K562 (cell line): ENCODE measurements around the gene LRRC8E. TPM values are rescaled to one million over a fixed set of nuclear protein-coding genes. Genes with fewer than 3 reads are reported as not detected.

Experiments
- ATAC-seq: fragments of 200-7000 bp; cut with Tn5 transposase; 3 replicates; pipeline ENCODE4 v1.9.1; 2020; ENCODE audit warnings: moderate library complexity
- BruUV-seq: library from RNA; stranded (reverse); fragments of 400-500 nt; replicated peaks from 2 replicates; lab custom pipeline; 2021; lab: Mats Ljungman, UMichigan
- CTCF ChIA-PET: fragments of 300-600 bp; formaldehyde crosslinking; extraction: SDS; loops from one replicate; lab custom pipeline; 2021; ENCODE audit warnings: low intra/inter-chr PET ratio; lab: Yijun Ruan, JAX
- POLR2A ChIA-PET: fragments of 300-600, 350-650 bp; sonication (Branson Sonifier 250); formaldehyde crosslinking; extraction: SDS; loops from one replicate; lab custom pipeline; 2021; ENCODE audit warnings: antibody characterized with exemption, inconsistent platforms; lab: Yijun Ruan, JAX
- DNase-seq, 4 experiments: peaks; one replicate each; pipeline versions ENCODE4 v3.0.0 to v3.0.0-alpha.2; 2011 to 2018; ENCODE audit warnings: low spot score in 3 of 4, mixed read lengths in 3 of 4; ENCODE audit errors: extremely low read depth in 1 of 4
- FAIRE-seq: peaks from 2 replicates; lab custom pipeline; 2011; peaks lifted over from hg19 to GRCh38; lab: Jason Lieb, UNC
- H2AFZ ChIP-seq: 2 replicates; pipeline ENCODE4 v1.6.0; 2011; ENCODE audit warnings: low read depth, low read length, control low read depth, inconsistent platforms
- H3K27ac ChIP-seq: fragments of 200-600 bp; 3 replicates; pipeline ENCODE4 v1.8.0; 2011; ENCODE audit warnings: low read depth, mild to moderate bottlenecking, control low read depth, inconsistent platforms, low read length, moderate library complexity, mixed read lengths; ENCODE audit errors: extremely low read depth
- H3K27me3 ChIP-seq, 2 experiments: fragments of 300-600 bp in 1 of 2; 2 replicates in 1 of 2; 3 replicates in 1 of 2; pipeline versions ENCODE4 v1.6.0 to v1.8.0; 2011; ENCODE audit warnings: inconsistent platforms in 2 of 2, low read length in 2 of 2, mild to moderate bottlenecking in 1 of 2, mixed read lengths in 1 of 2, moderate library complexity in 1 of 2; ENCODE audit not compliant: control insufficient read depth in 2 of 2, insufficient read depth in 2 of 2
- H3K36me3 ChIP-seq: fragments of 300-600 bp; 3 replicates; pipeline ENCODE4 v1.8.0; 2011; ENCODE audit warnings: mild to moderate bottlenecking, low read length, inconsistent platforms; ENCODE audit not compliant: control insufficient read depth, insufficient read depth
- H3K4me1 ChIP-seq, 2 experiments: fragments of 200-600 bp in 1 of 2; replicated peaks in 1 of 2; 2 replicates in 1 of 2; 3 replicates in 1 of 2; pipeline versions ENCODE4 v1.5.1 to v1.8.0; 2011; ENCODE audit warnings: inconsistent platforms in 2 of 2, low read length in 2 of 2, mild to moderate bottlenecking in 1 of 2, mixed read lengths in 1 of 2, moderate library complexity in 1 of 2; ENCODE audit not compliant: control insufficient read depth in 2 of 2, insufficient read depth in 2 of 2
- H3K4me2 ChIP-seq: 2 replicates; pipeline ENCODE4 v1.6.1; 2011; ENCODE audit warnings: low read length, control low read depth, inconsistent platforms, mixed read lengths; ENCODE audit not compliant: insufficient read depth
- H3K4me3 ChIP-seq: fragments of 200-600 bp; sonication (generic), shearing (Covaris generic); 2 replicates; pipeline ENCODE4 v1.5.1; 2016; ENCODE audit warnings: control low read depth, inconsistent platforms
- H3K79me2 ChIP-seq: fragments of 200-600 bp; 3 replicates; pipeline ENCODE4 v1.8.0; 2011; ENCODE audit warnings: low read length, inconsistent platforms; ENCODE audit not compliant: control insufficient read depth, insufficient read depth
- H3K9ac ChIP-seq, 2 experiments: 2 replicates each; pipeline versions ENCODE4 v1.6.0 to v1.6.1; 2011; ENCODE audit warnings: low read depth in 2 of 2, low read length in 2 of 2, control low read depth in 1 of 2, inconsistent platforms in 1 of 2, mild to moderate bottlenecking in 1 of 2, mixed read lengths in 1 of 2; ENCODE audit not compliant: insufficient read depth in 1 of 2
- H3K9me1 ChIP-seq: one replicate; pipeline ENCODE4 v1.6.0; 2011; ENCODE audit warnings: inconsistent platforms, mild to moderate bottlenecking, low read length, moderate library complexity; ENCODE audit not compliant: control insufficient read depth, insufficient read depth
- H3K9me3 ChIP-seq: replicated peaks from 2 replicates; pipeline ENCODE4 v1.5.1; 2011; ENCODE audit warnings: low read depth, low read length, inconsistent platforms; ENCODE audit not compliant: control insufficient read depth, insufficient read depth
- H4K20me1 ChIP-seq: replicated peaks from 2 replicates; pipeline ENCODE4 v1.6.1; 2011; ENCODE audit warnings: low read length, inconsistent platforms, mixed read lengths; ENCODE audit not compliant: control insufficient read depth, insufficient read depth
- CC2D1A ChIP-seq: fragments of 450-650 bp; IDR thresholded peaks from 2 replicates; pipeline ENCODE4 v1.6.1; 2017; ENCODE audit warnings: mild to moderate bottlenecking
- NBN ChIP-seq: fragments of 450-650 bp; IDR thresholded peaks from 2 replicates; pipeline ENCODE4 v1.6.1; 2016; ENCODE audit warnings: low read depth, mild to moderate bottlenecking
- RFX5 ChIP-seq: IDR thresholded peaks from 2 replicates; pipeline ENCODE4 v1.6.1; 2011; ENCODE audit warnings: low read depth, mild to moderate bottlenecking, improper control_type of control experiment, low read length
- SUPT5H ChIP-seq: fragments of 450-650 bp; IDR thresholded peaks from 2 replicates; pipeline ENCODE4 v1.6.1; 2016
- WGBS: fragments of 100-300 bp; shearing (Covaris generic); methylation state at CpG from one replicate; pipeline ENCODE4 v1.1.6; 2016; ENCODE audit warnings: low coverage, mixed read lengths; ENCODE audit not compliant: insufficient coverage; ENCODE audit errors: missing lambda C conversion rate; 5-methylcytosine and 5-hydroxymethylcytosine counted together
- in situ Hi-C: fragments of 300-500 bp; cut with MboI; formaldehyde crosslinking; loops from 4 replicates; pipeline ENCODE4 v1.15.0; 2018; ENCODE audit warnings: inconsistent platforms, mixed read lengths
- intact Hi-C: fragments of 100-400 bp; cut with micrococcal nuclease; formaldehyde crosslinking; loops from 2 replicates; pipeline ENCODE4 v1.14.2; 2022
- polyA plus RNA-seq, 8 experiments: library from polyadenylated mRNA; depleted of rRNA in 4 of 8; stranded (reverse) in 5 of 8; unstranded in 3 of 8; fragments of >200 nt; fragmentation: Nextera tagmentation in 2 of 8; fragmentation: Illumina TruSeq in 1 of 8; extraction: Ambion mirVana in 2 of 8; extraction: Trizol in 1 of 8; gene quantifications; 2 replicates each; pipeline versions ENCODE4 v1.2.1 to v1.2.3, GENCODE V29; 2011 to 2014; ENCODE audit warnings: inconsistent platforms in 1 of 8, missing spikeins in 1 of 8
- total RNA-seq, 7 experiments: library from RNA; depleted of rRNA in 6 of 7; stranded (reverse); fragments of >200 nt in 6 of 7; fragmentation: Illumina TruSeq in 2 of 7; extraction: Trizol in 2 of 7; gene quantifications; 2 replicates each; pipeline versions ENCODE4 v1.2.1 to v1.2.3, GENCODE V29; 2011 to 2021; ENCODE audit warnings: low replicate concordance in 1 of 7
- TF ChIP-seq, protein P1 (sequence below): sonication (generic); formaldehyde crosslinking; IDR thresholded peaks from 2 replicates; pipeline ENCODE4 v1.8.1; 2022; ENCODE audit warnings: missing genetic modification reagents
- TF ChIP-seq, protein P2 (sequence below): sonication (generic); formaldehyde crosslinking; IDR thresholded peaks from 2 replicates; pipeline ENCODE4 v1.8.1; 2023; ENCODE audit warnings: mild to moderate bottlenecking, missing genetic modification reagents
- TF ChIP-seq, protein P3 (sequence below), 2 experiments: fragments of 450-650 bp; IDR thresholded peaks; 2 replicates each; pipeline ENCODE4 v1.6.1; 2016; ENCODE audit warnings: mild to moderate bottlenecking in 2 of 2, borderline replicate concordance in 1 of 2, low read depth in 1 of 2, moderate library complexity in 1 of 2
- TF ChIP-seq, protein P4 (sequence below): fragments of 450-650 bp; IDR thresholded peaks from 2 replicates; pipeline ENCODE4 v1.6.1; 2017; ENCODE audit warnings: mild to moderate bottlenecking, moderate library complexity

Gene LRRC8E
- total and polyA plus RNA-seq, 9 of the 15 experiments (the other 6 are each of a cell fraction or from before 2014, with no cell fraction given): 0.08 to 5.7 (median 3.5) TPM; not detected in 1

DNA sequence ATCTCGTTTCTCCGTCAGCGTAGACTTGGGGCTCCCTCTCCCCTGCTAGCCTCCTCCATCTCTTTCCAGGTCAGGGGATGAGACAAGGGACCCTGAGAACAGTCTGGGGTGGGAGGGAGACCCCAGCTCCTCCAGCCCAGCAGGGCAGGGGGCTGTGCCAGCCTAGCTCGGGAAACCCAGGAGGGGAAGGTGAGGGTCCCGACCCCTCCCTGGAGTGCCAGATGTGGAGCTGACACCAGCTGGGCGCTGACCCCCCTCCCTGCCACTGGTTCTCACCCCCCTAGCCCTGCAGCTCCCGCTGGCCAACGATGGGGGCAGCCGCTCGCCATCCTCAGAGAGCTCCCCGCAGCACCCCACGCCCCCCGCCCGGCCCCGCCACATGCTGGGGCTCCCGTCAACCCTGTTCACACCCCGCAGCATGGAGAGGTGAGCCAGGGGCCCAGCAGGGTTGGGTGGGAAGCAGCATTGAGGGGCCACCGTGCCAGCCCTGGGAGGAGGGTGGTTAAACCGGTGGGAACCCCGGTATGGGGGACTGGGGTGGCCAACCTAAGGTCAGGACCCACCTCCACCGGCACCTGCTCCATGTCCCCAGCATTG lies 21.3 kb downstream of the LRRC8E start:
- H3K9ac ChIP-seq: peak overlapping the region in 1 of 2 experiments; percentile 2; a peak in 1 of 4 replicates
- FAIRE-seq: no peak
- no TSS peak for BruUV-seq
- TF ChIP-seq RFX5 (no peak), SUPT5H (no peak), CC2D1A (no peak), NBN (no peak)
- TF ChIP-seq, protein P1, sequence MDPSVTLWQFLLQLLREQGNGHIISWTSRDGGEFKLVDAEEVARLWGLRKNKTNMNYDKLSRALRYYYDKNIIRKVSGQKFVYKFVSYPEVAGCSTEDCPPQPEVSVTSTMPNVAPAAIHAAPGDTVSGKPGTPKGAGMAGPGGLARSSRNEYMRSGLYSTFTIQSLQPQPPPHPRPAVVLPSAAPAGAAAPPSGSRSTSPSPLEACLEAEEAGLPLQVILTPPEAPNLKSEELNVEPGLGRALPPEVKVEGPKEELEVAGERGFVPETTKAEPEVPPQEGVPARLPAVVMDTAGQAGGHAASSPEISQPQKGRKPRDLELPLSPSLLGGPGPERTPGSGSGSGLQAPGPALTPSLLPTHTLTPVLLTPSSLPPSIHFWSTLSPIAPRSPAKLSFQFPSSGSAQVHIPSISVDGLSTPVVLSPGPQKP: no peak
- TF ChIP-seq, protein P2, sequence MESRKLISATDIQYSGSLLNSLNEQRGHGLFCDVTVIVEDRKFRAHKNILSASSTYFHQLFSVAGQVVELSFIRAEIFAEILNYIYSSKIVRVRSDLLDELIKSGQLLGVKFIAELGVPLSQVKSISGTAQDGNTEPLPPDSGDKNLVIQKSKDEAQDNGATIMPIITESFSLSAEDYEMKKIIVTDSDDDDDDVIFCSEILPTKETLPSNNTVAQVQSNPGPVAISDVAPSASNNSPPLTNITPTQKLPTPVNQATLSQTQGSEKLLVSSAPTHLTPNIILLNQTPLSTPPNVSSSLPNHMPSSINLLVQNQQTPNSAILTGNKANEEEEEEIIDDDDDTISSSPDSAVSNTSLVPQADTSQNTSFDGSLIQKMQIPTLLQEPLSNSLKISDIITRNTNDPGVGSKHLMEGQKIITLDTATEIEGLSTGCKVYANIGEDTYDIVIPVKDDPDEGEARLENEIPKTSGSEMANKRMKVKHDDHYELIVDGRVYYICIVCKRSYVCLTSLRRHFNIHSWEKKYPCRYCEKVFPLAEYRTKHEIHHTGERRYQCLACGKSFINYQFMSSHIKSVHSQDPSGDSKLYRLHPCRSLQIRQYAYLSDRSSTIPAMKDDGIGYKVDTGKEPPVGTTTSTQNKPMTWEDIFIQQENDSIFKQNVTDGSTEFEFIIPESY (CRISPR knock-in tag): no peak
- TF ChIP-seq, protein P3, sequence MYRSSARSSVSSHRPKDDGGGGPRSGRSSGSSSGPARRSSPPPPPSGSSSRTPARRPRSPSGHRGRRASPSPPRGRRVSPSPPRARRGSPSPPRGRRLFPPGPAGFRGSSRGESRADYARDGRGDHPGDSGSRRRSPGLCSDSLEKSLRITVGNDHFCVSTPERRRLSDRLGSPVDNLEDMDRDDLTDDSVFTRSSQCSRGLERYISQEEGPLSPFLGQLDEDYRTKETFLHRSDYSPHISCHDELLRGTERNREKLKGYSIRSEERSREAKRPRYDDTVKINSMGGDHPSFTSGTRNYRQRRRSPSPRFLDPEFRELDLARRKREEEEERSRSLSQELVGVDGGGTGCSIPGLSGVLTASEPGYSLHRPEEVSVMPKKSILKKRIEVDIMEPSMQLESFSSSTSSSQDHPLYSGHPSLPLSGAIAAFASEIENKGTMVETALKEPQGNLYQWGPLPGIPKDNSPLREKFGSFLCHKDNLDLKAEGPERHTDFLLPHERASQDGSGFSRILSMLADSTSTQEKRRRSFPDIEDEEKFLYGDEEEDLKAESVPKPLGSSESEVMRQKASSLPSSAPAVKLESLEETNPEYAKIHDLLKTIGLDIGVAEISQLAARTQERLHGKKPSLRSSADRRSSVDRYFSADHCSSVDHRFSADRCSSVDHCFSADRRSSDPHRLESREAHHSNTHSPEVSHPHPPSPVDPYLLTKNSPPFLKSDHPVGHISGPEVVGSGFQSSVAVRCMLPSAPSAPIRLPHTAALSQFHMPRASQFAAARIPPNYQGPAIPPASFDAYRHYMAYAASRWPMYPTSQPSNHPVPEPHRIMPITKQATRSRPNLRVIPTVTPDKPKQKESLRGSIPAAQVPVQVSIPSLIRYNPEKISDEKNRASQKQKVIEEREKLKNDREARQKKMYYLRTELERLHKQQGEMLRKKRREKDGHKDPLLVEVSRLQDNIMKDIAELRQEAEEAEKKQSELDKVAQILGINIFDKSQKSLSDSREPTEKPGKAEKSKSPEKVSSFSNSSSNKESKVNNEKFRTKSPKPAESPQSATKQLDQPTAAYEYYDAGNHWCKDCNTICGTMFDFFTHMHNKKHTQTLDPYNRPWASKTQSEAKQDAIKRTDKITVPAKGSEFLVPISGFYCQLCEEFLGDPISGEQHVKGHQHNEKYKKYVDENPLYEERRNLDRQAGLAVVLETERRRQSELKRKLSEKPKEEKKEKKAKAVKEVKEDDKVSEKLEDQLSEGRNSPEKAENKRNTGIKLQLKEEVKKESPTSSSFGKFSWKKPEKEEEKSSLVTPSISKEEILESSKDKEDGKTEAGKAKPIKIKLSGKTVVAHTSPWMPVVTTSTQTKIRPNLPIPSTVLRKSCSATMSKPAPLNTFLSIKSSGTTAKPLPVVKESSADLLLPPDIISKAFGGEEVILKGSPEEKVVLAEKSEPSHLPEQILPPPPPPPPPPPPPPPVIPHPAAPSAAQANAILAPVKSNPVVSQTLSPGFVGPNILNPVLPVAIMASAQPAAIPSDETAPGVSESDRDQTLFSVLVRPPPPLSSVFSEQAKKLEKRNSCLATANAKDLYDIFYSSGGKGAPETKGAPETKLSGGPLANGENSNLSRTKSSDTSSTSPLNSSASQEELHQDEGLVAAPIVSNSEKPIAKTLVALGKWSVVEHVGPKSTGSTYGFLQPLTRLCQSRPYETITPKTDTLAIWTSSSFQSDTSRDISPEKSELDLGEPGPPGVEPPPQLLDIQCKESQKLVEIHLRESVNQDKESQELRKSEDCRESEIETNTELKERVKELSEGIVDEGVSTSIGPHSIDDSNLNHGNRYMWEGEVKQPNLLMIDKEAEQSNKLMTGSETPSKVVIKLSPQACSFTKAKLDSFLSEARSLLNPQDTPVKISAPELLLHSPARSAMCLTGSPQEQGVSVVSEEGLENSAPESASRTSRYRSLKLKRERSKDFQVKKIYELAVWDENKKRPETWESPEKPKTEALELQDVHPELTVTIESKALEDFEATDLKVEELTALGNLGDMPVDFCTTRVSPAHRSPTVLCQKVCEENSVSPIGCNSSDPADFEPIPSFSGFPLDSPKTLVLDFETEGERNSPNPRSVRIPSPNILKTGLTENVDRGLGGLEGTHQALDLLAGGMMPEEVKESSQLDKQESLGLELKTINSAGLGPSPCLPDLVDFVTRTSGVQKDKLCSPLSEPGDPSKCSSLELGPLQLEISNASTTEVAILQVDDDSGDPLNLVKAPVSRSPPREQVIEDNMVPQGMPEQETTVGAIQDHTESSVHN (IDR thresholded peaks at IDR 0.05; ENCODE audit: borderline replicate concordance in 1 of 2, low read depth in 1 of 2): no peak
- TF ChIP-seq, protein P4, sequence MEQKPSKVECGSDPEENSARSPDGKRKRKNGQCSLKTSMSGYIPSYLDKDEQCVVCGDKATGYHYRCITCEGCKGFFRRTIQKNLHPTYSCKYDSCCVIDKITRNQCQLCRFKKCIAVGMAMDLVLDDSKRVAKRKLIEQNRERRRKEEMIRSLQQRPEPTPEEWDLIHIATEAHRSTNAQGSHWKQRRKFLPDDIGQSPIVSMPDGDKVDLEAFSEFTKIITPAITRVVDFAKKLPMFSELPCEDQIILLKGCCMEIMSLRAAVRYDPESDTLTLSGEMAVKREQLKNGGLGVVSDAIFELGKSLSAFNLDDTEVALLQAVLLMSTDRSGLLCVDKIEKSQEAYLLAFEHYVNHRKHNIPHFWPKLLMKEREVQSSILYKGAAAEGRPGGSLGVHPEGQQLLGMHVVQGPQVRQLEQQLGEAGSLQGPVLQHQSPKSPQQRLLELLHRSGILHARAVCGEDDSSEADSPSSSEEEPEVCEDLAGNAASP: no peak

More for the DNA sequence above, 21.3 kb downstream of the LRRC8E start:
- H3K27me3 ChIP-seq: no peaks in the 10 kb centered on the region
- H3K4me3 ChIP-seq: no peak overlapping the region
- no peaks in the 10 kb centered on the region for H4K20me1 ChIP-seq
- no peak overlapping the region for H3K27ac ChIP-seq
- intact Hi-C loops (no loop called here), in situ Hi-C loops (no loop called here)
- ChIA-PET CTCF (no interaction called here), POLR2A (interaction anchor here (0.6 kb wide), 1 partner anchor 40 kb away, joined by 3 read pairs; no protein-coding TSS in a partner anchor)
- peaks cover 61% of the 10 kb centered on the region; the same call in 2 of the 3 replicates for H3K36me3 ChIP-seq
- H3K4me2 ChIP-seq: no peak overlapping the region
- WGBS: 97% methylated on average over 5 of the region's 21 CpGs
- DNase-seq (no peak), ATAC-seq (no peak)
- no peak overlapping the region for H2AFZ ChIP-seq
- peaks cover 6% of the 10 kb centered on the region for H3K9me1 ChIP-seq
- no peaks in the 10 kb centered on the region for H3K9me3 ChIP-seq
- peaks cover 38% of the 10 kb centered on the region for H3K79me2 ChIP-seq
- peaks cover 7 to 92% of the 10 kb centered on the region in 2 experiments; a peak in 4 of 5 replicates for H3K4me1 ChIP-seq
